Common myeloid progenitor, CD34-positive (primary cell): Measurements from ENCODE around the gene MND1.
"Not testable (repeated sequence)": the region's sequence is repeated elsewhere in the genome, so short reads cannot be mapped to it uniquely, and the experiment has no call there.

ENCODE experiments used
- CTCF ChIA-PET: fragments of 350-600 bp; sonication (Branson Sonifier 250); formaldehyde crosslinking; loops from one replicate; lab custom pipeline; 2021; ENCODE audit warnings: antibody characterized with exemption; lab: Charles Lee
- POLR2A ChIA-PET: fragments of 350-600 bp; sonication (Branson Sonifier 250); formaldehyde crosslinking; loops from one replicate; lab custom pipeline; 2021; ENCODE audit warnings: antibody characterized with exemption; lab: Charles Lee
- DNase-seq, 3 donors: peaks; one replicate each; pipeline versions ENCODE4 v3.0.0 to v3.0.0-alpha.2; 2013
- H3K27ac ChIP-seq, 2 experiments: 1 replicate in 1 of 2; 2 replicates in 1 of 2; pipeline ENCODE4 v1.7.0; 2013; ENCODE audit warnings: inconsistent platforms in 2 of 2, low read length in 2 of 2, mild to moderate bottlenecking in 2 of 2, low read depth in 1 of 2, moderate library complexity in 1 of 2; ENCODE audit not compliant: severe bottlenecking in 2 of 2, insufficient read depth in 1 of 2, poor library complexity in 1 of 2
- H3K27me3 ChIP-seq, 5 experiments: replicated peaks in 2 of 5; 1 replicate in 3 of 5; 2 replicates in 2 of 5; pipeline versions ENCODE4 v1.6.1 to v1.7.0; 2013; ENCODE audit warnings: low read length in 4 of 5, mild to moderate bottlenecking in 2 of 5, moderate library complexity in 2 of 5, inconsistent platforms in 1 of 5; ENCODE audit not compliant: insufficient read depth in 5 of 5, control insufficient read depth in 4 of 5
- H3K36me3 ChIP-seq, 4 experiments: 1 replicate in 2 of 4; 2 replicates in 2 of 4; pipeline versions ENCODE4 v1.6.1 to v1.7.0; 2013; ENCODE audit warnings: low read length in 3 of 4, control low read depth in 1 of 4, mild to moderate bottlenecking in 1 of 4; ENCODE audit not compliant: control insufficient read depth in 4 of 4, insufficient read depth in 4 of 4
- H3K4me1 ChIP-seq, 4 experiments: 1 replicate in 3 of 4; 2 replicates in 1 of 4; pipeline versions ENCODE4 v1.6.1 to v1.7.1; 2013; ENCODE audit warnings: low read length in 3 of 4, mild to moderate bottlenecking in 3 of 4, control low read depth in 1 of 4, inconsistent platforms in 1 of 4, moderate library complexity in 1 of 4; ENCODE audit not compliant: control insufficient read depth in 4 of 4, insufficient read depth in 4 of 4; ENCODE audit errors: control extremely low read depth in 1 of 4
- H3K4me3 ChIP-seq, 7 experiments: 1 replicate in 4 of 7; 2 replicates in 3 of 7; pipeline versions ENCODE4 v1.5.1 to v1.7.0; 2013; ENCODE audit warnings: mild to moderate bottlenecking in 7 of 7, low read length in 6 of 7, moderate library complexity in 6 of 7, inconsistent platforms in 2 of 7, low read depth in 2 of 7, control low read depth in 1 of 7; ENCODE audit not compliant: insufficient read depth in 4 of 7, control insufficient read depth in 1 of 7; ENCODE audit errors: extremely low read depth in 1 of 7
- H3K9me3 ChIP-seq, 5 experiments: 1 replicate in 4 of 5; 2 replicates in 1 of 5; pipeline versions ENCODE4 v1.6.1 to v1.7.1; 2013; ENCODE audit warnings: low read length in 4 of 5, mild to moderate bottlenecking in 2 of 5, inconsistent platforms in 1 of 5, low read depth in 1 of 5, moderate library complexity in 1 of 5; ENCODE audit not compliant: control insufficient read depth in 4 of 5, insufficient read depth in 2 of 5; ENCODE audit errors: control extremely low read depth in 1 of 5
- WGBS: methylation state at CpG from one replicate; pipeline ENCODE4 v1.1.5; 2013; ENCODE audit not compliant: insufficient coverage; 5-methylcytosine and 5-hydroxymethylcytosine counted together

Gene MND1

GRCh38 chr4:153409412-153409811 is 64.9 kb downstream of the MND1 start:
- H3K36me3 ChIP-seq, result peaks cover 0 to 10% (median 0%) of the 10 kb centered on the region in 4 experiments
- no peaks in the 10 kb centered on the region for H3K4me1 ChIP-seq
- CTCF ChIA-PET, result interaction anchor here (1.0 kb wide), 1 partner anchor 165 kb away, joined by 3 read pairs; no protein-coding TSS in a partner anchor
- H3K27me3 ChIP-seq, result no peaks in the 10 kb centered on the region
- POLR2A ChIA-PET, result no interaction called here
- 100% methylated on average over 1 of the region's 2 CpGs for WGBS
- no peak for DNase-seq
- H3K9me3 ChIP-seq, result no peaks in the 10 kb centered on the region
- H3K4me3 ChIP-seq, result no peak overlapping the region
- H3K27ac ChIP-seq, result peak overlapping the region in 1 of 2 experiments; percentile 49

- ChIA-PET POLR2A (no interaction called here), CTCF (no interaction called here)
- Histone ChIP-seq H3K4me3 (no peak overlapping the region), H3K4me1 (no peaks in the 10 kb centered on the region), H3K27ac (peak overlapping the region in 1 of 2 experiments; percentile 49), H3K27me3 (no peaks in the 10 kb centered on the region), H3K36me3 (peaks cover 0 to 10% (median 0%) of the 10 kb centered on the region in 4 experiments), H3K9me3 (no peaks in the 10 kb centered on the region)
- DNase-seq, result peak in 1 of 3 donors; percentile 22
- 100% methylated on average over 2 of the region's 4 CpGs for WGBS
Measured at GRCh38 chr4:153409924-153410501, 65.5 kb downstream of the MND1 start.

- no peaks in the 10 kb centered on the region for H3K4me1 ChIP-seq
- peaks cover 0 to 10% (median 0%) of the 10 kb centered on the region in 4 experiments for H3K36me3 ChIP-seq
- H3K4me3 ChIP-seq, result no peak overlapping the region
- no peaks in the 10 kb centered on the region for H3K27me3 ChIP-seq
- POLR2A ChIA-PET, result no interaction called here
- no peak overlapping the region for H3K27ac ChIP-seq
- DNase-seq, result no peak
- no peaks in the 10 kb centered on the region for H3K9me3 ChIP-seq
- CTCF ChIA-PET, result no interaction called here
Measured at GRCh38 chr4:153413842-153414241, 69.4 kb downstream of the MND1 start.

GRCh38 chr4:153416456-153416855 is 72.0 kb downstream of the MND1 start:
- CTCF ChIA-PET, result interaction anchor here (1.1 to 1.5 kb wide), 2 partner anchors 14 to 148 kb away, joined by 3 read pairs; no protein-coding TSS in a partner anchor
- H3K27ac ChIP-seq, H3K4me1 ChIP-seq, POLR2A ChIA-PET, H3K4me3 ChIP-seq, H3K36me3 ChIP-seq, H3K9me3 ChIP-seq, DNase-seq, H3K27me3 ChIP-seq: not testable (repeated sequence)
- 98% methylated on average over 6 of the region's 8 CpGs for WGBS

- CTCF ChIA-PET, result no interaction called here
- Histone ChIP-seq H3K36me3 (peaks cover 0 to 4% (median 0%) of the 10 kb centered on the region in 4 experiments), H3K4me3 (no peak overlapping the region), H3K27ac (no peak overlapping the region), H3K4me1 (no peaks in the 10 kb centered on the region), H3K9me3 (no peaks in the 10 kb centered on the region), H3K27me3 (no peaks in the 10 kb centered on the region)
- POLR2A ChIA-PET, result interaction anchor here (0.6 kb wide), 1 partner anchor 15 kb away, joined by 8 read pairs; no protein-coding TSS in a partner anchor
- WGBS, result 95% methylated on average over 4 of the region's 7 CpGs
- DNase-seq, result no peak
Measured at GRCh38 chr4:153418121-153418520, 73.6 kb downstream of the MND1 start.

- Histone ChIP-seq H3K4me3 (no peak overlapping the region), H3K9me3 (no peaks in the 10 kb centered on the region), H3K27me3 (no peaks in the 10 kb centered on the region), H3K4me1 (no peaks in the 10 kb centered on the region), H3K36me3 (peaks cover 0 to 4% (median 0%) of the 10 kb centered on the region in 4 experiments), H3K27ac (no peak overlapping the region)
- no peak for DNase-seq
- CTCF ChIA-PET, result no interaction called here
- 80% methylated on average over 1 of the region's 3 CpGs for WGBS
- POLR2A ChIA-PET, result no interaction called here
Measured at GRCh38 chr4:153418558-153418957, 74.1 kb downstream of the MND1 start.

- H3K36me3 ChIP-seq, result peaks cover 0 to under 1% (median 0%) of the 10 kb centered on the region in 4 experiments
- H3K4me1 ChIP-seq, result no peaks in the 10 kb centered on the region
- POLR2A ChIA-PET, result no interaction called here
- no peak overlapping the region for H3K27ac ChIP-seq
- DNase-seq, result no peak
- no peaks in the 10 kb centered on the region for H3K9me3 ChIP-seq
- no CpG with 5 or more reads among the region's 5 CpGs for WGBS
- no peak overlapping the region for H3K4me3 ChIP-seq
- no peaks in the 10 kb centered on the region for H3K27me3 ChIP-seq
- CTCF ChIA-PET, result no interaction called here
Measured at GRCh38 chr4:153419029-153419428, 74.5 kb downstream of the MND1 start.
